Thymus (tissue), 11 donors: ENCODE measurements around the gene ACAN. TPM values are rescaled to one million over a fixed set of nuclear protein-coding genes. Genes with fewer than 3 reads are reported as not detected.

Experiments used
- DNase-seq, 9 donors: peaks; one replicate each; pipeline ENCODE4 v3.0.0-alpha.2; 2013; ENCODE audit warnings: low spot score in 9 of 9, low read depth in 6 of 9, missing footprints in 1 of 9
- H3K27ac ChIP-seq, 2 donors: one replicate each; pipeline ENCODE4 v1.5.1; 2013; ENCODE audit warnings: control low read depth in 1 of 2, low read depth in 1 of 2, low read length in 1 of 2, mild to moderate bottlenecking in 1 of 2, moderate library complexity in 1 of 2
- H3K27me3 ChIP-seq, 2 donors: one replicate each; pipeline ENCODE4 v1.5.1; 2013; ENCODE audit warnings: low read length in 1 of 2; ENCODE audit not compliant: control insufficient read depth in 2 of 2, insufficient read depth in 1 of 2
- H3K36me3 ChIP-seq, 2 donors: one replicate each; pipeline ENCODE4 v1.5.1; 2013; ENCODE audit warnings: low read length in 1 of 2, mild to moderate bottlenecking in 1 of 2, moderate library complexity in 1 of 2; ENCODE audit not compliant: control insufficient read depth in 2 of 2, insufficient read depth in 2 of 2
- H3K4me1 ChIP-seq, 2 donors: one replicate each; pipeline ENCODE4 v1.5.1; 2013; ENCODE audit warnings: low read length in 2 of 2; ENCODE audit not compliant: control insufficient read depth in 2 of 2, insufficient read depth in 2 of 2
- H3K4me3 ChIP-seq, 2 donors: one replicate each; pipeline ENCODE4 v1.5.1; 2013; ENCODE audit warnings: low read length in 2 of 2, control low read depth in 1 of 2, mild to moderate bottlenecking in 1 of 2
- H3K9me3 ChIP-seq, 2 donors: one replicate each; pipeline ENCODE4 v1.5.1; 2013; ENCODE audit warnings: low read length in 1 of 2, mild to moderate bottlenecking in 1 of 2; ENCODE audit not compliant: control insufficient read depth in 2 of 2, insufficient read depth in 1 of 2
- WGBS: extraction: QIAGEN DNeasy Blood & Tissue Kit; methylation state at CpG from one replicate; pipeline ENCODE4 v1.1.7; 2013; 5-methylcytosine and 5-hydroxymethylcytosine counted together
- polyA plus RNA-seq: library from polyadenylated mRNA; stranded (reverse); fragments of 200-250 nt; gene quantifications from one replicate; pipeline ENCODE4 v1.2.3, GENCODE V29; 2013
- total RNA-seq: library from RNA; stranded (reverse); fragments of 120-200 nt; gene quantifications from one replicate; pipeline ENCODE4 v1.2.4, GENCODE V29; 2013
- donor health status: healthy.

ACAN gene
- total and polyA plus RNA-seq, 2 donors: 0.28 to 0.80 TPM

DNA sequence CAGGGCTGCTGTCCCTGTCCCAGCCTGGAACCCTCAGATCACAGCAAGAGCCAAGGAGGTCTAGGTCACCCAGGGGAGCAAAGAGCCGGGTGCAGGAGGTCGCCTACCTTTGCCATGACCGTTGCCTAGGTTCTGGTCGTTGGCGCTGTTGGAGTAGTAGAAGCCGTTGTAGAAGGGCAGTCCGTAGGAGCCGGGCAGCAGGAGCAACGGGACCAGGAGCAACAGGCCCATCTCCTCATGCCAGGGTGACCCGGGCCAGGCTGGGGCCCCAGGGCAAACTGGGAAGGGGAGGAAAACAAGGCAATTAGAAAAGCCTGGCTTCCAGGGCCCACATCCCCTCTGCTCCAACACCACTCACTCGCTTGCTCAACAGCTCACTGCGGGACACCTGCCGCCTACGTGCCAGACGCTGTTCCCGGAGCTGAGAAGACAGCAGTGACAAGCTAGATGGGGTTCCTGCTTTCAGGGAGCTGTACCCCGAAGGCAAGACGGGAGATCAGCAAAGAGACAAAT, 83.9 kb downstream of the ACAN start:
- Histone ChIP-seq H3K9me3 (no peaks in the 10 kb centered on the region), H3K27ac (no peak overlapping the region), H3K36me3 (no peaks in the 10 kb centered on the region), H3K27me3 (no peaks in the 10 kb centered on the region), H3K4me3 (no peak overlapping the region), H3K4me1 (no peaks in the 10 kb centered on the region)
- whole genome bisulfite sequencing: 97% methylated on average over 18 of the region's 18 CpGs
- no peak for DNase-seq

DNA sequence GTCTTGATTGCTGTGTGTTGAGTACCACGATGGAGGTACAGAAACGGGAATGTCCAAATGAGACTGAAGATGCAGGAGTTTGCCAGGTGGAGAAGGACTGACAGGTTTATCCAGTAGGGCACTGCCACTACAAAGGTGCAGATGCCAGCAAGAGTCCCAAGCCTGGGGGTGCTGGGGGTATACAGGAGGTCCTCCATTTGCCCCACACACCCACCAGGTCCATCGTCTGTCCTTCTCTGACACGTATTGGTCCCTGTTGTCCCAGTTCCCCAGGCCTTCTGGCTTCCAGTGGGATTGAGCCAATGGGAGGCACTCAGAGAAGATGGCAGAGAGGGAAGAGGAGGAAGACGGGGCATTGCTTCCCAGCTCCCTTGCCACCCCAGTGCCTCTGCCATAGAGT, 85.5 kb downstream of the ACAN start:
- WGBS: 95% methylated on average over 5 of the region's 5 CpGs
- no peak overlapping the region for H3K27ac ChIP-seq
- H3K27me3 ChIP-seq: peaks cover 0 to 8% of the 10 kb centered on the region in 2 donors
- no peaks in the 10 kb centered on the region for H3K36me3 ChIP-seq
- no peaks in the 10 kb centered on the region for H3K4me1 ChIP-seq
- DNase-seq: no peak
- H3K4me3 ChIP-seq: no peak overlapping the region
- no peaks in the 10 kb centered on the region for H3K9me3 ChIP-seq

DNA sequence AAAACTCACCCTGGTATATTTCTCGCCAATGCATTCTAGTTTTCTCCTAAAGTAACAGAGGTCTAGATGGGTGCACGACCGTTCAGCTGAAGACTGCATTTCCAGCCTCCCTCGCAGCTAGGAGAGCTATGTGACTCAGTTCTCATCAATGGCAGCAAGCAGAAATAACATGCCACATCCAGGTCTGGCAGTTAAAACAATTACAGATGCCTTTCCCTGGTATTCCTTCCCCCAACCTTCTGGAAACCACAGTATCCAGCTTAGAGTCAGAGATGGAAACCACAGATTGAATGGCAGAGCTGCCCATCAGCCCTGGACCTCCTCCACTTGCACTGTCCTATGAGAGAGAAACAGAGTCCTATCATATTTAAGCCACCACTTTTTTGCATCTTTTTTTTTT, 87.3 kb downstream of the ACAN start:
- H3K9me3 ChIP-seq: no peaks in the 10 kb centered on the region
- H3K4me3 ChIP-seq: no peak overlapping the region
- H3K27me3 ChIP-seq: peaks cover 12 to 26% of the 10 kb centered on the region in 2 donors
- peaks cover 0 to 11% of the 10 kb centered on the region in 2 donors for H3K4me1 ChIP-seq
- DNase-seq: no peak
- 97% methylated on average over 4 of the region's 4 CpGs for WGBS
- H3K27ac ChIP-seq: no peak overlapping the region
- no peaks in the 10 kb centered on the region for H3K36me3 ChIP-seq

DNA sequence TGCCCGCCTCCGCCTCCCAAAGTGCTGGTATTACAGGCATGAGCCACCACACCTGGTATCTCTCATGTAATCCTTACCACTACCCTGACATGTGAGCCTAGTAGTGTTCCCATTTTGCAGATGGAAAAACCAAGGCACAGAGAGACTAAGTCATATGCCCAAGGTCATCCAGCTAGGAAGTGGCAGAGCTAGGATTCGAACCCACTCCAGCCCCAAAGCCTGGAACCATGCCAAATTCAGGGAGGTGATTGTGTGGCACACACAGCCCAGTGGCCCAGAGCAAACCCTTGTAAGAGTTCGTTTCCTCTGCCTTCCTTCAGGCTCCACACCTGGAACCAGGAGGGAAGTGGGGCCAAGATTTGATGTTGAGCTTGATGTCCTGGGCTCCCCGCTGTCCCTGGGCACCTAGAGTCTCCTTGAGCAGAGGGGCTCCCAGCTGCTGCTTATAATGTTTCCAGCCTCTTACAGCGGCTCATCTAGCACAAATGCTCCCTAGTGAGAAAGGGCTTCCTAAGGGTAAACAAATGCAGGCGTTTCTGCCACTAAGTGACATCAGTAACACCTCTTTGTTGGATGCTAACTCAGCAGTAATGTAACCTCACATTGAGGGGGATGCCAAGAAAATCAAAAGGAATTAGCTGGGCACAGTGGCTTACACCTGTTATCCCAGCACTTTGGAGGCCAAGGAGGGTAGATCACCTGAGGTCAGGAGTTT, 88.5 kb downstream of the ACAN start:
- no peaks in the 10 kb centered on the region for H3K36me3 ChIP-seq
- H3K4me3 ChIP-seq: no peak overlapping the region
- H3K9me3 ChIP-seq: no peaks in the 10 kb centered on the region
- no peak overlapping the region for H3K27ac ChIP-seq
- 92% methylated on average over 7 of the region's 7 CpGs for WGBS
- DNase-seq: no peak
- H3K4me1 ChIP-seq: peaks cover 0 to 18% of the 10 kb centered on the region in 2 donors
- H3K27me3 ChIP-seq: peaks cover 16 to 36% of the 10 kb centered on the region in 2 donors

DNA sequence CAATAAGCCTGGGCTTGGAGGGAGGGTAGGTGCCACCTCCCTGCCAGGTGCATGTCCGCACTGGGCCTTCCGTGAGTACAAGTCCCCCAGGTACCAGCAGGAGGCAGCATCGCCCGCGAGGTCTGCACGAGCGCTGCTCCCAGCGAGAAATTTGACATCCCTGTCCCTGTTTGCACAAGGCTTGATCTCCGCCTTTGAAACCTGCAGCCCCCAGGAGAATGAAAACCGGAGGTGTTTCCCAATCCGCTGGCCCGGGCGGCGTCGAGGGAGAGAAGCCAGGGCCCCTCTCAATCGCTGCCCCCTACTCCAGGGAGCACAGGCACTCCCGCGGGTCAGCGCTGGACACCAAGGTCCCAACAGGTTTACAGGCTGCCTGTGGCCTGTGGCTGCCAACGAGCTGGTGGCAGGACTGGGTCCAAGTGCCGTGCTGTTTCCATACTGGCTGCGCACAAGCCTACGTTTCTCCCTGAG, 91.1 kb downstream of the ACAN start:
- Histone ChIP-seq H3K27ac (no peak overlapping the region), H3K4me3 (peak overlapping the region; percentile 38), H3K36me3 (peaks cover 0 to 8% of the 10 kb centered on the region in 2 donors), H3K4me1 (peaks cover 7 to 32% of the 10 kb centered on the region in 2 donors), H3K9me3 (no peaks in the 10 kb centered on the region), H3K27me3 (peaks cover 16 to 42% of the 10 kb centered on the region in 2 donors)
- WGBS: 3% methylated on average over 23 of the region's 23 CpGs
- DNase-seq: peak in 6 of 9 donors; percentile 57 to 81 (median 66)

DNA sequence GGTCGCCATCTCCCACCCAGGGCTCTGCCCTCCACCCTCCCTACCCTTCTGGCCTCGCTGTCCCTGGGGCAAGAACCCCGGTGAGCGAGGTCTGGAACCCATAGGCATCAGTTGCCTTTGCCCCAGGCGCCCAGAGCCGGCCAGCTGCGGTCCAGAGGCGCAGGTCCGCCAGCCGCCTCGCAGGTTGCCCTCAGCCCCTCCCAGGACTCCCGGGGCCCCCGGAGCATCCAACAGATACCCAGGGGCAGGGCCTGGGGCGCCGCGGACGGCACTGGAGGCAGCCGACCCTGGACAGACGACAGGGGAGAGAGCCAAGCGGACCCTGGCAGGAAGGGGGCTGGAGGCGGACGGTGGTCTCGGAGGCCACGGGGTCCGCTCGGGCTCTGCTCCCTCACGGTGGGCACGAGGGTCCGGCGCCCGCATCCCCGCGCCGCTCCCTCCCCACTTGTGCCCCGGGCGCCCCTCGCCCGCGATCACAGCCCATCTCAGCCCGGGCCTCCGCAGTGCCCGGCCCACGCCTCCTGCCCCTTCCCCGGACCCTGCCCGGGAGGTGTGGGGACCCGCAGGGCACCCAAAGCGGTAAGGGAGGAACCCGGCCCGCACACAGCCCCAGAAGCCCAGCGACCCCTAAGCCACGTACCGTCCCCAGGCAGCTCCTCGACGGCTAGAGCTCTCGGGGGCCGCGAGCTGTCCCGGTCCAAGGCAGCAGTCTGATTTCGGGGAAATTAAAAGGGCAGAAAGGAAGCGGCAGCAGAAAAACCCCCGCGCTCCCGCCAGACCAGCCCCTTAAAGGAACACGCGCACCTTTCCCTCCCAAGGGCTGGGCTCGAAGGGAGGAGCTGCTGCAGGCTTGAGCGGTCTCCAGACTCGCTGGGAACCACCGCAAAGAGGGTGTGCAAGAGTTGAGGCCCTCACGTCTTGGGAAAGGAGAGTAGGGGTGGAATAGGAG, 91.9 kb downstream of the ACAN start, which contains the start of gene HAPLN3:
TSS of gene HAPLN3 (minus strand) at position 726 of the 949 bp plus-strand sequence. CDS start 8,246 bp downstream, outside the sequence.
- H3K9me3 ChIP-seq: no peaks in the 10 kb centered on the region
- no peak within 1 kb of the TSS for H3K27ac ChIP-seq

DNA sequence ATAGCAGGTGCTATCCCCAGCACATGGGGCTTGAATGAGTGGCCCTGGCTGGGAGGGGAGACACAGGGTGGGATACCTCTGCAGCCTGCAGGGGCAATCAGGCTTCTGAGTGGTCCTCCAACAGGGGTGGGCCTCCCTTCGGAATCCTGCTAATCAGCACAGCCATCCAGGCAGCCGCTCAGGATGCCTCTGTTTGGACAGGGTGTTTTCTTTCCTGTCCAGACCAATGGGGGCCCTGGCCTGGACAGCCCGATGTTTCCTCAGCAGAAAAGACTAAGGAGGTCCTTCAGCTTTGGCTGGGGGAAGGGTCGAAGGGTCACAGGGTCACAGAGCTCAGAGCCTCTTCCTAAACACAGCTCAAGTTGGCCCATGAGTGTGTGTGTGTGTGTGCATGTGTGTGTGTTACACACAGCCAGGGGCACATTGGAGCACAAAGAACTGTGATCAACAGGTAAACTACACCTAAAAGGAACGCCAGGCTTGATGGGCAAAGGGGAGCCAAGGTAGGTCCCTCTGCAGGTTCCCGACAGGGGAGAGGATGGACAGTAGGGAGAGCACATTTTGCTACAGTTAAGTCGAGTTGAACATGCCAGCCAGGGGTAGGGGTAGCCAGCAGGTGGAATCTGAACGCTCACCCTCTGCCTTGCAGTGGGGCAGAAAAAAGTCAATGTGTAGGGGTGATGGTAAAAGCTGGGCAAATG, 93.2 kb downstream of the ACAN start:
- no peak overlapping the region for H3K27ac ChIP-seq
- peaks cover 16 to 42% of the 10 kb centered on the region in 2 donors for H3K27me3 ChIP-seq
- H3K4me1 ChIP-seq: peaks cover 7 to 32% of the 10 kb centered on the region in 2 donors
- WGBS: 96% methylated on average over 8 of the region's 8 CpGs
- no peak for DNase-seq
- peaks cover 0 to 20% of the 10 kb centered on the region in 2 donors for H3K36me3 ChIP-seq
- no peaks in the 10 kb centered on the region for H3K9me3 ChIP-seq
- H3K4me3 ChIP-seq: no peak overlapping the region

More for the DNA sequence above, 91.9 kb downstream of the ACAN start, which contains the start of gene HAPLN3:
- peak in 2 of 9 donors; percentile 15 to 51 for DNase-seq
- Histone ChIP-seq H3K4me1 (peaks cover 7 to 32% of the 10 kb centered on the region in 2 donors), H3K27me3 (peaks cover 16 to 42% of the 10 kb centered on the region in 2 donors), H3K36me3 (peaks cover 0 to 10% of the 10 kb centered on the region in 2 donors), H3K4me3 (peak within 1 kb of the TSS; percentile 38)
- 2% methylated on average over 70 of the region's 70 CpGs for WGBS

DNA sequence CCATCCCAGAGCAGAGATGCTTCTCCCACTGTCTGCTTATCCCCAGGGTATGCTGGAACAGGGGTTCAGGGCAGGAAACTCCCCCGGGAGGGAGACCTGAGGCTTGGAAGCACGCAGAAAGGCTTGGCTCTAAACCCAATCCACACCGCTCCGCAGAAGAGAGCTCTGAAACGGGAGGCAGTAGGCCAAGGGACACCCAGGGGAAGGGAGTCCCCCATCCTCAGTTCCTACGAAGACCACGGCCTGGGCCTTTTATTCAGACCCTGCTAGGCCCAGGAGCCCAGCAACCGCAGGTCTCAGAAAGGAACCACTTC, 93.9 kb downstream of the ACAN start:
- Histone ChIP-seq H3K27me3 (peaks cover 16 to 42% of the 10 kb centered on the region in 2 donors), H3K36me3 (peaks cover 0 to 26% of the 10 kb centered on the region in 2 donors), H3K4me1 (peaks cover 7 to 32% of the 10 kb centered on the region in 2 donors), H3K4me3 (no peak overlapping the region), H3K27ac (peak overlapping the region in 1 of 2 donors; percentile 47), H3K9me3 (no peaks in the 10 kb centered on the region)
- no peak for DNase-seq
- 48% methylated on average over 8 of the region's 8 CpGs for WGBS
